ENCODE data around the gene DIP2B. TPM values are rescaled to one million over a fixed set of nuclear protein-coding genes. Genes with fewer than 3 reads are reported as not detected.

DIP2B gene
- total RNA-seq, 1 donor from 2014 or later, result 45.1 TPM

Other genes with a start within 250 kb of the DIP2B start
- 14.3 TPM for gene LIMA1, start 221.5 kb upstream of the DIP2B start, total RNA-seq (ENCODE audit: unreplicated experiment)
- not detected for gene FAM186A, start 108.4 kb upstream of the DIP2B start, total RNA-seq (ENCODE audit: unreplicated experiment)
- 38.0 TPM for gene LARP4, start 104.1 kb upstream of the DIP2B start, total RNA-seq (ENCODE audit: unreplicated experiment)